Fibroblast of the conjunctiva (primary cell): ENCODE measurements around the gene PGA5.
"Not testable (repeated sequence)": the region's sequence is repeated elsewhere in the genome, so short reads cannot be mapped to it uniquely, and the experiment has no call there.

Source experiments
- DNase-seq: peaks from one replicate; pipeline ENCODE4 v3.0.0-alpha.2; 2010; ENCODE audit warnings: low read depth

PGA5 gene

GRCh38 chr11:61226457-61227137 lies 14.4 kb upstream of the PGA5 start:
- not testable (repeated sequence) for DNase-seq

- not testable (repeated sequence) for DNase-seq
Observed at GRCh38 chr11:61229458-61229857, 11.5 kb upstream of the PGA5 start.

- not testable (repeated sequence) for DNase-seq
Observed at GRCh38 chr11:61231033-61231432, 9.9 kb upstream of the PGA5 start.

- DNase-seq: not testable (repeated sequence)
Observed at GRCh38 chr11:61231585-61231984, 9.4 kb upstream of the PGA5 start.

- not testable (repeated sequence) for DNase-seq
Observed at GRCh38 chr11:61232548-61233145, 8.3 kb upstream of the PGA5 start.

- not testable (repeated sequence) for DNase-seq
Observed at GRCh38 chr11:61237130-61237529, 3.8 kb upstream of the PGA5 start.

- not testable (repeated sequence) for DNase-seq
Observed at GRCh38 chr11:61240288-61240687, 687 bp upstream of the PGA5 start.

- not testable (repeated sequence) for DNase-seq
Observed at GRCh38 chr11:61241526-61241925, 551 bp downstream of the PGA5 start.

- DNase-seq: not testable (repeated sequence)
Observed at GRCh38 chr11:61245284-61245964, 4.4 kb downstream of the PGA5 start.

- DNase-seq: not testable (repeated sequence)
Observed at GRCh38 chr11:61248071-61248470, 7.1 kb downstream of the PGA5 start.

- not testable (repeated sequence) for DNase-seq
Observed at GRCh38 chr11:61249201-61249600, 8.2 kb downstream of the PGA5 start.

GRCh38 chr11:61250796-61251765 lies 10.1 kb downstream of the PGA5 start:
- DNase-seq: peak; percentile 58

- not testable (repeated sequence) for DNase-seq
Observed at GRCh38 chr11:61252332-61252731, 11.4 kb downstream of the PGA5 start.

- peak; percentile 37 for DNase-seq
Observed at GRCh38 chr11:61254403-61255025, 13.5 kb downstream of the PGA5 start.

GRCh38 chr11:61256710-61257482 lies 15.9 kb downstream of the PGA5 start:
- DNase-seq: no peak

GRCh38 chr11:61258546-61258945 lies 17.6 kb downstream of the PGA5 start:
- DNase-seq: no peak

GRCh38 chr11:61259363-61259762 lies 18.4 kb downstream of the PGA5 start:
- no peak for DNase-seq

- no peak for DNase-seq
Observed at GRCh38 chr11:61264371-61264770, 23.4 kb downstream of the PGA5 start.

GRCh38 chr11:61264795-61265194 lies 23.8 kb downstream of the PGA5 start:
- DNase-seq: no peak

- DNase-seq: no peak
Observed at GRCh38 chr11:61265357-61265756, 24.4 kb downstream of the PGA5 start.

GRCh38 chr11:61266602-61267001 lies 25.6 kb downstream of the PGA5 start:
- no peak for DNase-seq
